NCI-H524 treated with DMSO at 0.1 percent for 48 hours (cell line): Measurements from ENCODE around the gene GALNT12.
A peak's percentile ranks its signal among the peaks of the same experiment; 100 is the strongest.

Source experiments
- DNase-seq: peaks from one replicate; lab custom pipeline; 2025; lab: John Stamatoyannopoulos, UW

Gene GALNT12

DNA sequence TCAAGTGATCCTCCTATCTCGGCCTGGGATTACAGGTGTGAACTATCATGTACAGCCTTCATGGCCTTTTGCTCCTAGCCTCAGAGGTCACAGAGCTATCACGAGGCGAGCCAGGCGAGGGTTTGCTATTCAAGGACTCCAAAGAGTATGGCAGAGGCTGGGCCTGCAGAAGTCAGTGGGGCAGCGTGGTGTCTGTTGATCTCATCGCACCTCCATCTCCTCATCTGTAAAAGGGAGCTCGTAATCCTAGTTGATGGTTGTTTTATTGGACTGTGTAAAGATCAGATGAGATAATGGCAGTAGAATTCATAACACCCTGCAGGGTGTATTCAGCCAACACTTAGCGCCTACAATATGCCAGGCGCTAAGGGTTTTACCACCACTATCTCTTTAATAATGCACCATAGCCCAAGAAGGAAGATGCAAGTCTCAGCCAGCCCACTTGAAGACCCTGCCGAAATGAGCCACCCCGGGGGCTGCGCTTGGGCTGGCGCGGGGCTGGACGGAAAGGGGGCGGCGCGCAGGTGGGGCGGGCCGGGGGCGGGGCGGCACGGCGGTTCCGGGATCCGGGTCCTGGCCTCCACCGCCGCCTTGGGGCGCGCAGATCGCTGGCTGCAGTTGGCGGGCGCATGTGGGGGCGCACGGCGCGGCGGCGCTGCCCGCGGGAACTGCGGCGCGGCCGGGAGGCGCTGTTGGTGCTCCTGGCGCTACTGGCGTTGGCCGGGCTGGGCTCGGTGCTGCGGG lies at the start of gene GALNT12:
GALNT12 (plus strand) TSS at position 601 of the 744 bp plus-strand sequence; CDS start at position 630, 29 bp downstream.
- no peak for DNase-seq

DNA sequence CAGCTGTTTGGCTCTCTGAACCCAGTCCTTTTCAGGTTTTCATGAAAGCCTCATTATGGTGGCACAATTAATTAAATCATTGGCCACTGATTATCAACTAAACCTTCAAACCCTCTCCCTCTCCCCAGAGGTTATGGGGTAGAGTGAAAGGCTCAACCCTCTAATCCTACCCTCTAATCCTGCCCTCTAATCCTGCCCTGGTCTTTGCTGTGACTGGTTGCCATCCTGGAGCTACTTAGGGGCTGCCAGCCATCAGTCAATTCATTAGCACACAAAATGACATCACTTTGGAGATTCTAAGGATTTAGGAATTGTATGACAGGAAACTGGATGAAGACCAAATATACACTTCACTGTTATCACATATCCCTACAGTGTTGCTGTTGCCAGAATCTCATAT lies 47.2 kb upstream of the GALNT12 start:
- no peak for DNase-seq

GRCh38 chr9:98763986-98764745 lies 43.3 kb upstream of the GALNT12 start:
- no peak for DNase-seq

DNA sequence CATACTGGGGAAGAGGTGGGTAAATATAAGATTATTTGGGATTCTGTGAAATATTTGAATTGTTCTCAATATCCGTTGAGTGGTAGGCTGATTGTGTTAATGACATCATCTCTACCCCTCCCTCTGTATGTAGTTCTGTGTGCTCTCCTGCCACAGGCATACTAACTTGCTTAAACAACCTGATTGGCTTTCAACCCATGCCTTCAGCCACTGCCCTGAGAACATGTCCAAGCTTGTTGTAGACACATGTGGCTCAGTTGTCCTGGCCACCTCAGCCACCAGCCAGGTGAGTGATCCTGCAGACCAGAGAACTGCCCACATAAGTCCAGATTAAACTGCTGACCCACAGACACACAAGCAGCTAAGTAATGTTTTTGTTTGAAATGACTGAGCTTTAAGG lies 42.2 kb upstream of the GALNT12 start:
- DNase-seq, result peak; percentile 83

DNA sequence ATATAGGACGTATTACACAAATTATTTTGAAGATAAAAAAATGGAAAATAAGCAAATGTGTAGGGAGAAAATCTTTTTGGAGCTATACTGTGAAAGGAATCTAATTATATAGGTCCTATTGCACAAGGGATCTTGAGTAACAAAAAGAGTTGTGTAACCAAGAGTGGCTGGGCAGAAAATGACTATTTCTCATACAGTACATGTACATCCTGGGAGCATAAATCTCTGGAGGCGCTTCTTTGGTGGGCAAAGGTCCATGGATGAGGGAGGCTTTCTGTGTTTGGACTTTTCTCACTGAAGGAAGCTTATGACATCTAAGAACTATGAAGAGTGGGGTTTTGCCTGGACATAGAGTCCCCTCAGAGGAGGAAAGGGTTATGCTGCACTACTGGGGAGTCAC lies 40.9 kb upstream of the GALNT12 start:
- DNase-seq, result no peak

DNA sequence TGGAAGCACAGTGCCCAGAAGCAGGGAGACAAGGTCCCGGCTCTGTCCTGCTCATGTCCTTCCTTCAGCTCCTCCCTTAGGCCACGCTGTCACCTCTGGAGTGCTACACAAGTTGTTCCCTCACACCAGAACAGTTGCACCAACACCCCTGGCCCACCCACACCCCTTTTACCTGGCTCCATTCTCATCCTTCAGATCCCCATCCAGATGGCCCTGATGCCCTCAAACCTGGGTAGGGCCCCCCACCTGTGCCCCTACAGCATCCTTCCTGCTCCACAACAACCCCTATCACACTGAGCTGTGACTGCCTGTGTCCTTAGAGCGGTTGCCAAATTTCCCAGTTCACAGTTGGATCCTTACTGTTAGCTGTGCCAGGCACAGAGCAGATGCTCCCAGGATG lies 40.3 kb upstream of the GALNT12 start:
- no peak for DNase-seq

DNA sequence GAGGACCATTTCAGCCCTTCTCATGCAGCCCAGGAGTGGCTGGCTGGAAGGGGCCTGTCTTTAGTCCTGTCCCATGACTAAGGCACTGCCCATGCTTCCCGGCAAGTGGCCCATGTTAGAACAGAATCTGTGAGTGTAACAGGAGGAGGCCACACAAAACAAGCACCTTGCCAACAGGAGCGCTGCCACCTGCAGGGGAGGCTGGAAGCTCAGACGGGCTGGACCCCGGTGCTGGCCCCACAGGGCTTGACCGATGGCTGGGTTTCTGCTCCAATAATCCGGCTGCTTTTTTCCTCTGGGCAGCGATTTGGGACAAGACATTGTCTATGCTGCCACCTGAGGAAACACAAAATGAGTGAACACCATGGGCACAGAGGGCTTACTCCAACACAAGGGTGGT lies 39.6 kb upstream of the GALNT12 start:
- no peak for DNase-seq

DNA sequence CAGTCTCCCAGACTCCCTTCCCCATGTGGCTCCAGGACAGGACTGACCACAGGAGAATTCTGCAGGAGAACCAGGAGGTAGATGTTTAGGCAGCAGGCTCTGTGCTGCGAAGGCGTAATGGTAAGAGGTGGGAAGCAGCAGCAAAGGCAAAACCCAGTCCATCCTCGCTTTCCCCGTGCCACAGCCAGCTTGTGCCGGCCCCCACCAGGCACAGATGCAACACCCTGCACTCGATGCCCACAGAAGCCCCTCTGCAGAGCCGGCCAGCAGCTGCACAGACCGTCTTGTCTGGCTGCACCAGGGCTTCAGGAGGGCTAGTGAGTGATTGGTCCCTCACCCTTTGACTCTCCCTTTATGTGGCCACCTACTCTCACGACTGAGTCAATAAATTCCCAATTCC lies 39.1 kb upstream of the GALNT12 start:
- no peak for DNase-seq

DNA sequence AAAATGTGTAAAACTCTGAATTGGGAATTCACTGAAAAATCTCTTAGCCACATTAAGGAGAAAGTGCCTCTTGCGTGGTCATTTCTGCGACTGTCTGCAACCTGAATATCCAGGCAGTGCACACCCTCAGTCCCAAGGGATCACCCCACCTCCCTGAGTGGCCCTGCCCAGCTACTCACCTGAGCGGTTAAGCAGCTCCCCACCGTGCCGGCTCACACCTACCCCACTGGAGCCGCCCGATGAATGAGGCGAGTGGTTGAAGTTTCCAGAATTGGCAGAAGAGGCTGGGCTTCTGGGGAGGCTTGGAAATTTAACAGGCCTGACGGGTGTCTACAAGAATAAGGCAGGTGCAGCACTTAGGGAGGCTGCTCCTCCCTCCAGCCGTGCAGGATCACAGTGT lies 36.8 kb upstream of the GALNT12 start:
- DNase-seq, result no peak

GRCh38 chr9:98771209-98771874 lies 36.1 kb upstream of the GALNT12 start:
- no peak for DNase-seq

DNA sequence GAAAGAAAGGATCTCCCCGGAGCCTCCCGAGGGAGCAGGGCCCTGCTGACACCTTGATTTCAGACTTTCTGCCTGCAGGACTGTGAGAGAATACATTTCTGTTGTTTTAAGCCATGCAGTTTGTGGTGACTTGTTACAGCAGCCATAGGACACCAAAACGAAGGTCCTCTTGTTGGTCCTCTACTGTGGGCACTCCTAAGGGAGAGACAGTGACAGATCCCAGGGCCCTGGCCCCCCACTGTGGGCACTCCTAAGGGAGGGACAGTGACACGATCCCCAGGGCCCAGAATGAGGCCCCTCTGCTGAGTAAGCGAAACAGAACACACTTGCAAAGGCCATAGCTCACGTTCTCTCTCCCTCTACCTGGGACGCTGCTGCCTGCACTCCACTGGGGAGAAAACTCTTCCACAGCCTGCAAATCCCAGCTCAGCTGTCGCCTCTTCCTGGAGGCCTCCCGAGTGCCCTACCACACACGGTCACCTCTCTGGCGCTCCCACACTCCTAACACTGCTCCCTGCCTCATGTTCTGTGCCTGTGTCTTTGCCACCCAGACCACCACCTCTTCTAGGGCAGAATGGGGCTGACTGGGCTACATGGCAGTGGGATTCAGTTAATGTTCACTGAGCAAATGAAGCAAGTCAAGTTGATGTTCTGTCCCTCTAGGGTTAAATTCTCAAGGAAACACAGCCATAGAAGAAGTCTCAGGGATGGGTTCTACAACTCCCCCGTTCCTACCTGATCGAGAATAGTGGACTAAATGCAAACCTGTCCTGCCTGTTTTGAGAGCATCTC lies 34.9 kb upstream of the GALNT12 start:
- no peak for DNase-seq

DNA sequence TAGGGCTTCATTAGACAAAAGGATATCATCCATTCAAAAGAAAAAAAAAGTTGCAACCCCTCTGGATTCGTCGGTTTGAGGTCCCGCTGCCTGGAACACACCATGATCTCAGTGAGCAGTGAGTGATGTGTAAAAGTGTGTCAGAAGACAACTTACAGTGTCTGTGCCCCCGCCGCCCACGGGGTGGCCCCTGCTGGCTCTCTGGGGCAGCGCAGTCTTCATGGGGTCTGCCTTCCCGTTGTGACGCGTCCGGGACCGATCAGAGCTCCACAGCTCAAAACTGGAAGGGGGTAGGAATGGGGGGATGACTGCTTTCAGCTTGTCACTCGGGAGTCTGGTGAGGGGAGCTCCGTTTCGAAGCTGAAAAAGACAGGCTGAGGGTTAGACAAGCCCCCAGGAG lies 33.7 kb upstream of the GALNT12 start:
- DNase-seq, result no peak

DNA sequence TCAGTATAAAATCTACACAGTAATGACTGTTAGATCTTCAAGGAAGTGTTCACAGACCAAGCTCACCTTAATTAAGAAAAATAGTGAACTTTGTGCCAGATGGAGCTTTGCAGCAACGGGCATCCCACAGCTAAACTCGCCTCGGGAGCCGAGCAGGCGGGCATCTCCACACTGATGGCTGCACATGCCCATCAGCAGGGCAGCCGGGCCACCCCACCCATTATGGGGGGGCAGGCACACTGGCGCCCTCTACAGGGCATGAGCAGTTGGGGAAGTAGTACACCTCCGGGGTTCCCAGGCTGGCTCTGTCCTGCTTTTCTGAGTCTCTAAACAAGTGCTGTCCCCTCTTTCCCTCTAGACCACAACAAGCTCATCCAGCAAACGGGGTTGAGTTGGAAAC lies 32.7 kb upstream of the GALNT12 start:
- DNase-seq, result no peak

DNA sequence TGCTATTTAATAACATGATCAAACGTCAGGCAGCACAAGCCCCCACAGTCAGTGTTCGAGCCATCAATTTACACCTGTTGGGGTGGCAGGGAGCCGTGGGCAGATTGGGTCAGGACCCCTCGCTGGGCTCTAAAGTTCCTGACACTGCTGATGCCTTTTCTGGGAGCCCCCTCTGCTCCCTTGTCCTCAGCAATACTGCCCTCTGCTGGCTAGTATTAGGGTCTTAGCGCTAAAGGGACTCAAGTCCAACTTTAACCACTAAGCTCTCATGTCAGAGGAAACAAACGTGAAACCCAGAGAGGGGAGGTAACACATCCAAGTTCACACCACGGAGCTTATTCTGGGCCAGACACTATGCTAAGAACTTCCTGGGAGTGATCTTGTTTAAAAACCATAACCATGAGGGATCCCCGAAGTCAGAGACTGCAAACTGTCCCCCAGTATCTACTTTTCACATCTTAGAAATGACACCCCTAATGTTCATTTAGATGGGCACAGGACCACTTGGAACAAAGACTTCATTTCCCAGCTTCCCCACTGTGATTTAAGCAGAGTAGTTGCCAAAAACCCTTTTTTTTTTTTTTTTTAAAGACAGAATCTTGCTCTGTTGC lies 31.5 kb upstream of the GALNT12 start:
- DNase-seq, result peak; percentile 49

DNA sequence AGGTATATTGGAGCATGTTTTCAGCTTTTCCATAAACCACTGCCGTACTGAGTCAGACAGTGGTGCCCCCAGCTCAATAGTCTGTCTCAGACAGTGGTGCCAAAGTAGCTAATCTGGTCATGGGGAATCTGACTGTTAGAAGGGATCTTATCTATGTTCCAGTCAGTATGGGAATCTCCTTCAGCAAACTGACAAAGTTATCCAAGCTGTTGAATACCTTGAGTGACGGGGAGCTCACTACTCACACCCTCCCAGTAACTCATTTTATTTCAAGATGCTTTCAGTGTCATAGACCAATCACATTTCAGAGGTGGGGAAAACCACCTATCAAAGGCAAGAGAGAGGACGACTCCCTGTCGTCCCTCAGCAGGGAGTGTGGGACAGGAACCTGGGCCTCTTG lies 29.9 kb upstream of the GALNT12 start:
- no peak for DNase-seq

DNA sequence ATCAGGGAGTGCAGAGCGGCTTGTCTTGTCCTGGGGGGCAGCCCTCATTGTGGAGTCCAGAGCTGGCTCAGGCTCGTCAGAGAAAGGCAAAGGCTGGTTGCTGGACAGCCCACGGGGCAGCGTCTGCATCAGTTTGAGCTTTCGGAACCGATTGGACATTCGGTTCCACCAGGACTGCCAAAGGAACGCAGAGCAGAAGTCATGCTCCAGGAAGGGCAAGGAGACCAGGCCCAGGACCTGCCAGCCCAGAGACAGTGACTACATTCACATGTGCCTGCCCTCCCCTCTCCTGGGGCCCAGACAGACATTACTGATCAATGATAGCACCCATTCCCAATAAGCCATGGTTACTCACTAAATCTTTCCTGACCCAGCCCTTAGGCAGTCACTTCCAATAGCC lies 29.2 kb upstream of the GALNT12 start:
- no peak for DNase-seq

- DNase-seq, result peak; percentile 88
Measured at GRCh38 chr9:98778711-98779530, 28.5 kb upstream of the GALNT12 start.

DNA sequence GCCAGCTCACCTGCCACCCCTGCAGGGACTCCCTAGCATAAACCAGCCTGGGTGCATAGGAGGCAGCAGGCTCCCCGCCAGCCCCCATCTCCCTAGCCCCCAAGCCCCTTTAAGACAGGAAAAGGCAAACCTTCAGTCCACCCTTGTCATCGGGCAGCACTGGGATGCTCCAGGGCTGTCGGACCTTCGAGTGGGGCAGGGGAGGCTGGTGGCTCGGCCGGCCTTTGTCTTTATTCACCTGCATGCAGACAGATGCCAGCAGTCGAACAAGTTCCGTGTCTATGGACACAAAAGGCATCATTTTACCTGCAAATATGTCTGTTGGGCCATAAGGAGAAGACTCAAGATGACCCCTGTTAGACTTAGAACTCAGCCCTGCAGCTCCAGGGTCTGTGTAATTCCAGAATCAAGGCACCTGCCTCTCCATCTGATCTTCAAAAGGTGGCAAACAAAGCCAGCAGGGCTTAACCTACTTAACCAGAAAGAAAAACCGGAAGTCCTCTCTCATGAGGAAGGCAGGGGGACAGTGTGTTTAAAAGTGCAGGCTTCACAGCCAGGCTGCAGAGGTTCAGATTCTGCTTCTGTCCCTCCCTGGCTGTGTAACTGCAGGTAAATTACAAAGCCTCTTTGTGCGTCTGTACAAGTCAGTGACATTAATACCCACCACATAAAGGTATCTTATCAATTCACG lies 27.3 kb upstream of the GALNT12 start:
- DNase-seq, result no peak

DNA sequence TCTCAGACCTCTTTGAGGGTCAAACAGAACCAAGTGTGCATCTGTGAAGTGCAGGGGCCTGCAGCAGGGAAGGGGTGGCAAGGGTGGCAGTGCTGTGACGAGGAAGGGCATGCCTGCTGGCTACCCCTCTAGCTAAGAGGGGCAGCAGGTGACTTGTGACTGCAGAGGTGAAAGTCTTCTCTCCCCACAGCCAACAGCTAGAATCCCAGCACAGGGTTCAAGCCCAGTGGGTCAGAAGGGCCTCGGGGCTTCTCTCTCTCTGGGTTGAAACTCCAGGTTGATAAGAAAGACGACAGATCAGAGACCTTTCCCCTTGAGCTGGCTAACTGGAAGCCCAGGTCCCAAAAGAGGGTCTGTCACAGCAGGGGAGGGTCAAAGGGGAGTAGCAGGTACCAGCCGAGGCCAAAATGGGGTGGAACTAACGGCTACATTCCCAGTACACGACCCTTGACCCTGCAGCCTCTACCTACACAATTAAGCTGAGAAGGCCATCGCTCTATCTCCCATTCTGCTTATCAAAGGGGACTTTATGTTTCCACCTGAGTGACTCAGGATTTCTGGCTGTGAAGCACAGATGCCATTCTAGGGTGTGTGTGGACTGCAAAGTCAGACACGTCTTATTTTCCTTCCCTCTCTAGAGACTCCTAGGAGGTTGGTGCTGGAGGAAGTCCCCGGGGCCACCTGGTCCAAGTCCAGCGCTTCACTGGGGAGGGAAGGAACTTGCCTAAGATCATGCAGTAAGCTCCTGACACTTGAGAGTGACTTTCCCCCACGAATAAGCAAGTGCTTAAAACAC lies 25.7 kb upstream of the GALNT12 start:
- DNase-seq, result no peak
